Omental fat pad (tissue), 4 donors: ENCODE results near the gene ARHGAP24. TPM values are rescaled to one million over a fixed set of nuclear protein-coding genes. Genes with fewer than 3 reads are reported as not detected.
A peak's percentile ranks its signal among the peaks of the same experiment; 100 is the strongest.

Source experiments
- ATAC-seq: fragments of 150-250 bp; one replicate; pipeline ENCODE4 v1.9.1; 2016; ENCODE audit warnings: mild to moderate bottlenecking, moderate library complexity; ENCODE audit not compliant: low FRiP score
- DNase-seq: peaks from one replicate; pipeline ENCODE4 v3.0.0-alpha.2; 2019; ENCODE audit warnings: low spot score
- CTCF ChIP-seq, 3 donors: fragments of 450-650 bp; IDR thresholded peaks; one replicate each; pipeline ENCODE4 v1.5.1; 2016 to 2017; ENCODE audit warnings: antibody characterized with exemption in 3 of 3, mild to moderate bottlenecking in 3 of 3, moderate library complexity in 2 of 3
- total RNA-seq, 4 donors: library from RNA; depleted of rRNA; stranded (reverse); fragments of >200 nt; gene quantifications; one replicate each; pipeline ENCODE4 v1.1.0, GENCODE V29; 2016

ARHGAP24 gene
- total RNA-seq, 4 donors from 2014 or later, result 42.3 to 57.2 (median 52.8) TPM

DNA sequence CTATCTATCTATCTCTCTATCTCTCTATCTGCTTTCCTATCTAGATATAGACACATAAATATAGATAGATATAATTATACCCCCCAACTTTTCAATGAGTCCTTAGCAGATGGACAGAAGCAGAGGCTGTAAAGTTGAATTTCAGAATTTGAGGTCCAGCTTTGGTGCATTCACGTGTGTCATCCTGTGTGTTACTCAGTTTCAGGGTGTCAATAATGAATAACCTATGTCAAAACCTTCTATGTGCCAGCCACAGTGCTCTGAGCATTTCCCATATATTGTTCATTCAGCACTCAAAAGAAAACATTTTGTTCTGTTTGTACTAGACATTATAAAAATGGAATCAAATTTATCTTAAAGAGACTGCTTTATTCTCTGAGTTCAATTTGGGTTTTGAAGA is 310.0 kb downstream of the ARHGAP24 start:
- DNase-seq (no peak), ATAC-seq (no peak)
- TF ChIP-seq CTCF (IDR thresholded peaks at IDR 0.05), result no peak

GRCh38 chr4:85787133-85787532 is 312.2 kb downstream of the ARHGAP24 start:
- no peak for TF ChIP-seq CTCF (IDR thresholded peaks at IDR 0.05)
- no peak for DNase-seq
- peak; percentile 72 for ATAC-seq

DNA sequence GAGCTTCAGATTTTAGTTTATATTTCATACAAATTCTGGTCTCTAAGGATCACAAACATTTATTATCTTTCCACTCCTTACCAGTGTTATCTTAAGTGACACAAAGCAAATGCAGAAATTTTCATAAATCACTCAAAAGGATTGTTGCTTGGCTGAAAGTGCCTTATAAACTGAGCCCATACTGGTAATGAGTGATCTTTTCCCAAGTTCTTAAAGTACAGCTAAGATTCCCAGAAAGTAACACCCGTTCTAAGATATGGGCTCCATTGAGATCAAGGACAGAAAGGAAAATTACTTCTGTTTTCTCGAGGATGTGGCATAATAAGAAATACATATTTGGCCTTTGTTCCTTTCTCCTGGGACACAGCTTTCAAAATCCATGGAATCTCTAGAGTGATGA is 313.7 kb downstream of the ARHGAP24 start:
- TF ChIP-seq CTCF (IDR thresholded peaks at IDR 0.05), result no peak
- ATAC-seq (no peak), DNase-seq (no peak)

DNA sequence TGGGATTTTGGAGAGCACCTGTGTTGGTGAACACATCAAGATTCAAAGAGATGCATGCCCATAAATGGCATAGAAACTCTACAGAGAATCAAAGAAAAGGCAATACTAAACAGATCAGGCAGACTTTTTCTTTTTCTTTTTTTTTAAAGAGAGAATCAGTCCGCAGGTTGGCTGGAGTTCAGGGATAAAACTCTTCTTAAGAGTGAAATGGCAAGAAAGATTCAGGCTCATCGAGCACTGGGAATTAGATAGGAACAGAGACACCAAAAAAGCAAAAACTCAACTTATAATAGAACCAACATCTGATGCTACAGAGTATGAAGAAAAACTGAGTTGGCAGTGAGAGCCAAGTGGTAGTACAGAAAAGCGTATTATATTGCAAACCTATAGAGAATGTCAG is 314.3 kb downstream of the ARHGAP24 start:
- ATAC-seq, result no peak
- DNase-seq, result no peak
- TF ChIP-seq CTCF (IDR thresholded peaks at IDR 0.05), result no peak

GRCh38 chr4:85790582-85790981 is 315.6 kb downstream of the ARHGAP24 start:
- DNase-seq (no peak), ATAC-seq (no peak)
- no peak for TF ChIP-seq CTCF (IDR thresholded peaks at IDR 0.05)

- DNase-seq, result no peak
- no peak for ATAC-seq
- TF ChIP-seq CTCF (IDR thresholded peaks at IDR 0.05), result no peak
Observed at GRCh38 chr4:85792376-85793232, 317.7 kb downstream of the ARHGAP24 start.

GRCh38 chr4:85793233-85793585 is 318.3 kb downstream of the ARHGAP24 start:
- no peak for ATAC-seq
- no peak for TF ChIP-seq CTCF (IDR thresholded peaks at IDR 0.05)
- no peak for DNase-seq
